Endothelial cell (in vitro differentiated cells): Measurements from ENCODE around the gene PCGF3. TPM values are rescaled to one million over a fixed set of nuclear protein-coding genes. Genes with fewer than 3 reads are reported as not detected.

Experiments used
- DNase-seq: peaks from one replicate; pipeline ENCODE4 v3.0.0; 2021; ENCODE audit warnings: low spot score
- H3K27ac Mint-ChIP-seq: one replicate; pipeline ENCODE4 v1.8.0; 2021; ENCODE audit warnings: mixed read lengths, inconsistent platforms; ENCODE audit not compliant: unreplicated experiment
- H3K27me3 Mint-ChIP-seq: one replicate; pipeline ENCODE4 v1.8.0; 2021; ENCODE audit warnings: mild to moderate bottlenecking, moderate library complexity, mixed read lengths, inconsistent platforms; ENCODE audit not compliant: unreplicated experiment
- H3K36me3 Mint-ChIP-seq: one replicate; pipeline ENCODE4 v1.8.0; 2021; ENCODE audit warnings: mild to moderate bottlenecking, low read depth, mixed read lengths, inconsistent platforms; ENCODE audit not compliant: unreplicated experiment
- H3K4me1 Mint-ChIP-seq: one replicate; pipeline ENCODE4 v1.8.0; 2021; ENCODE audit warnings: mild to moderate bottlenecking, mixed read lengths, inconsistent platforms; ENCODE audit not compliant: unreplicated experiment
- H3K4me3 Mint-ChIP-seq: one replicate; pipeline ENCODE4 v1.8.0; 2021; ENCODE audit warnings: mild to moderate bottlenecking, mixed read lengths, inconsistent platforms; ENCODE audit not compliant: unreplicated experiment
- H3K9me3 Mint-ChIP-seq: one replicate; pipeline ENCODE4 v1.8.0; 2021; ENCODE audit warnings: mixed read lengths, inconsistent platforms; ENCODE audit not compliant: unreplicated experiment
- CTCF ChIP-seq: fragments of 200-600 bp; sonication (generic); IDR thresholded peaks from one replicate; pipeline ENCODE4 v1.5.0; 2021; ENCODE audit warnings: antibody characterized with exemption; ENCODE audit not compliant: unreplicated experiment
- total RNA-seq: library from RNA; stranded (reverse); fragmentation: NEBNext Ultra II Directional; extraction: Animal tissue kit (Norgen Biotek cat#: 25700); gene quantifications from one replicate; pipeline ENCODE4 v1.2.1, GENCODE V29; 2021; ENCODE audit not compliant: unreplicated experiment

PCGF3 gene
- total RNA-seq, 1 donor from 2014 or later: 84.5 TPM

GRCh38 chr4:658681-659667 lies 46.7 kb upstream of the PCGF3 start:
- Mint-ChIP-seq H3K9me3 (peaks cover 3% of the 10 kb centered on the region), H3K27me3 (peaks cover 19% of the 10 kb centered on the region), H3K36me3 (peaks cover 21% of the 10 kb centered on the region), H3K4me3 (peak overlapping the region; percentile 31), H3K27ac (no peak overlapping the region), H3K4me1 (no peaks in the 10 kb centered on the region)
- DNase-seq: no peak
- no peak for TF ChIP-seq CTCF

- TF ChIP-seq CTCF: no peak
- Mint-ChIP-seq H3K36me3 (peaks cover 21% of the 10 kb centered on the region), H3K27me3 (peaks cover 16% of the 10 kb centered on the region), H3K4me1 (no peaks in the 10 kb centered on the region), H3K4me3 (peak overlapping the region; percentile 49), H3K9me3 (peaks cover 3% of the 10 kb centered on the region), H3K27ac (peak overlapping the region; percentile 13)
- no peak for DNase-seq
These were observed 45.8 kb upstream of the PCGF3 start for GRCh38 chr4:659851-660250.

- Mint-ChIP-seq H3K9me3 (peaks cover 3% of the 10 kb centered on the region), H3K27ac (no peak overlapping the region), H3K36me3 (peaks cover 21% of the 10 kb centered on the region), H3K27me3 (peaks cover 16% of the 10 kb centered on the region), H3K4me1 (no peaks in the 10 kb centered on the region), H3K4me3 (peak overlapping the region; percentile 48)
- DNase-seq: no peak
- TF ChIP-seq CTCF: no peak
These were observed 45.2 kb upstream of the PCGF3 start for GRCh38 chr4:660401-660800.

GRCh38 chr4:661231-661630 lies 44.4 kb upstream of the PCGF3 start:
- H3K4me3 Mint-ChIP-seq: peak overlapping the region; percentile 48
- H3K9me3 Mint-ChIP-seq: no peaks in the 10 kb centered on the region
- no peak for DNase-seq
- no peak for TF ChIP-seq CTCF
- peaks cover 10% of the 10 kb centered on the region for H3K27me3 Mint-ChIP-seq
- no peaks in the 10 kb centered on the region for H3K4me1 Mint-ChIP-seq
- no peak overlapping the region for H3K27ac Mint-ChIP-seq
- peaks cover 21% of the 10 kb centered on the region for H3K36me3 Mint-ChIP-seq
